Heart left ventricle (tissue), 16 donors: ENCODE data around the gene ARHGAP10. TPM values are rescaled to one million over a fixed set of nuclear protein-coding genes. Genes with fewer than 3 reads are reported as not detected.
A peak's percentile ranks its signal among the peaks of the same experiment; 100 is the strongest.

ENCODE experiments used
- ATAC-seq, 4 donors: fragments of 200-7000 bp; cut with Tn5 transposase; one replicate each; pipeline ENCODE4 v1.9.1; 2020 to 2022; ENCODE audit warnings: moderate library complexity in 4 of 4, mild to moderate bottlenecking in 3 of 4, moderate number of reproducible peaks in 1 of 4
- DNase-seq, 5 donors: peaks; one replicate each; pipeline ENCODE4 v3.0.0-alpha.2; 2020
- H3K27ac ChIP-seq, 12 donors: fragments of 200-600 bp; sonication (generic) in 4 of 12; one replicate each; pipeline versions ENCODE4 v1.5.0 to v1.8.0; 2016 to 2022; ENCODE audit warnings: mild to moderate bottlenecking in 2 of 12
- H3K27me3 ChIP-seq, 9 donors: fragments of 200-600 bp; sonication (generic) in 2 of 9; one replicate each; pipeline versions ENCODE4 v1.5.1 to v1.8.0; 2016 to 2022; ENCODE audit warnings: mild to moderate bottlenecking in 3 of 9
- H3K36me3 ChIP-seq, 9 donors: fragments of 200-600 bp; sonication (generic) in 2 of 9; one replicate each; pipeline versions ENCODE4 v1.5.0 to v1.8.0; 2018 to 2022; ENCODE audit warnings: mild to moderate bottlenecking in 2 of 9
- H3K4me1 ChIP-seq, 12 donors: fragments of 200-600 bp; sonication (generic) in 4 of 12; one replicate each; pipeline versions ENCODE4 v1.5.0 to v1.8.0; 2016 to 2022; ENCODE audit warnings: mild to moderate bottlenecking in 3 of 12
- H3K4me3 ChIP-seq, 12 donors: fragments of 200-600 bp; sonication (generic) in 4 of 12; one replicate each; pipeline versions ENCODE4 v1.5.0 to v1.8.0; 2017 to 2022; ENCODE audit warnings: mild to moderate bottlenecking in 9 of 12, moderate library complexity in 4 of 12
- H3K9me3 ChIP-seq, 12 donors: fragments of 200-600 bp; sonication (generic) in 4 of 12; one replicate each; pipeline versions ENCODE4 v1.5.0 to v1.8.0; 2016 to 2022; ENCODE audit warnings: mild to moderate bottlenecking in 1 of 12
- CTCF ChIP-seq, 12 donors: fragments of 200-600 bp; sonication (generic) in 4 of 12; IDR thresholded peaks; one replicate each; pipeline versions ENCODE4 v1.5.0 to v1.8.0; 2018 to 2022; ENCODE audit warnings: antibody characterized with exemption in 12 of 12, mild to moderate bottlenecking in 5 of 12
- POLR2A ChIP-seq, 2 donors: fragments of 450-650 bp; IDR thresholded peaks; one replicate each; pipeline ENCODE4 v1.6.1; 2017; ENCODE audit warnings: antibody characterized with exemption in 2 of 2, mild to moderate bottlenecking in 2 of 2, moderate library complexity in 2 of 2
- WGBS, 4 donors: extraction: QIAGEN DNeasy Blood & Tissue Kit in 2 of 4; methylation state at CpG; one replicate each; pipeline versions ENCODE4 v1.1.5 to v1.1.7; 2013 to 2018; 5-methylcytosine and 5-hydroxymethylcytosine counted together
- intact Hi-C, 10 donors: fragments of 100-400 bp; cut with DNase I; formaldehyde crosslinking; loops; one replicate each; pipeline versions ENCODE4 v1.11.1 to v1.14.2; 2022
- polyA plus RNA-seq, 2 donors: library from polyadenylated mRNA; stranded (reverse); fragments of 200-250 nt; gene quantifications; one replicate each; pipeline ENCODE4 v1.2.3, GENCODE V29; 2013
- total RNA-seq, 9 donors: library from RNA; depleted of rRNA in 2 of 9; stranded (reverse); fragments of >200 nt in 2 of 9; fragmentation: NEBNext Ultra II Directional in 3 of 9; extraction: Animal tissue kit (Norgen Biotek cat#: 25700) in 3 of 9; gene quantifications; one replicate each; pipeline versions ENCODE4 v1.1.0 to v1.2.4, GENCODE V29; 2016 to 2023
- donor health status: ischemic (EF 13 %, LVEDD 7.1; RV severe dilation, severe dysfunction).
- donor health status: healthy with polysubstance abuse.
- donor health status: DM: no; HTN: yes; CAD: no.
- donor health status: DM: no; HTN: no; CAD: no.
- donor health status: ischemic (EF 25% LVEDD 6.9; RV normal size, moderate dysfunction).
- donor health status: ischemic (EF 25% LVEDD 5.7; RV mildly dilated, moderate dysfunction).
- donor health status: healthy.
- donor health status: DM: yes; HTN: yes; CAD: no.
- donor health status: ischemic (EF 35%, LVEDD 5.7; RV mildly dilated, moderate dysfunction).
- donor health status: nonischemic (EF 11% LVEDD 7.7; RV severe dilation, severe dysfunction).
- donor health status: DM: yes; HTN: yes; CAD: no.
- donor health status: PGD.
- donor health status: ischemic (EF 29% LVEDD 5.4; RV normal size, mild dysfunction).
- donor health status: nonischemic (EF 23%, LVEDD 6.1; RV moderate dilation, normal function).

Gene ARHGAP10
- total and polyA plus RNA-seq, 11 donors: 30.6 to 73.7 (median 51.7) TPM

GRCh38 chr4:148052448-148052847 lies 320.6 kb downstream of the ARHGAP10 start:
- ATAC-seq (peak in 3 of 4 donors; percentile 9 to 24 (median 10)), DNase-seq (no peak)
- TF ChIP-seq POLR2A (IDR thresholded peaks at IDR 0.05): no peak
- TF ChIP-seq CTCF (IDR thresholded peaks at IDR 0.05): peak in 1 of 12 donors; percentile 6
- H3K36me3 ChIP-seq: peaks cover 0 to 14% (median 3%) of the 10 kb centered on the region in 9 donors
- peaks cover 0 to 3% (median 0%) of the 10 kb centered on the region in 12 donors for H3K9me3 ChIP-seq
- no peaks in the 10 kb centered on the region for H3K27me3 ChIP-seq
- intact Hi-C loops: loop anchor here in 4 of 10 donors (10.0 kb wide), 2 partner anchors 222 to 392 kb away; partner anchors contain the start of gene NR3C2 (in 4 of the 4)
- H3K4me1 ChIP-seq: peaks cover 3 to 78% (median 46%) of the 10 kb centered on the region in 12 donors
- H3K27ac ChIP-seq: peak overlapping the region; percentile 35 to 93 (median 77)
- H3K4me3 ChIP-seq: no peak overlapping the region

- Histone ChIP-seq H3K4me3 (no peak overlapping the region), H3K36me3 (peaks cover 0 to 4% (median 0%) of the 10 kb centered on the region in 9 donors), H3K9me3 (no peaks in the 10 kb centered on the region), H3K27ac (peak overlapping the region; percentile 35 to 93 (median 77)), H3K27me3 (no peaks in the 10 kb centered on the region), H3K4me1 (peaks cover 3 to 84% (median 54%) of the 10 kb centered on the region in 12 donors)
- intact Hi-C loops: loop anchor here in 4 of 10 donors (10.0 kb wide), 2 partner anchors 221 to 391 kb away; partner anchors contain the start of gene NR3C2 (in 4 of the 4)
- DNase-seq (peak in 2 of 5 donors; percentile 51 to 62), ATAC-seq (peak; percentile 70 to 81 (median 74))
- TF ChIP-seq POLR2A (IDR thresholded peaks at IDR 0.05): no peak
- no peak for TF ChIP-seq CTCF (IDR thresholded peaks at IDR 0.05)
- 53 to 69% (median 57%) methylated on average over 11 of the region's 11 CpGs for WGBS, 4 donors
Observed at GRCh38 chr4:148053298-148054003, 321.6 kb downstream of the ARHGAP10 start.

DNA sequence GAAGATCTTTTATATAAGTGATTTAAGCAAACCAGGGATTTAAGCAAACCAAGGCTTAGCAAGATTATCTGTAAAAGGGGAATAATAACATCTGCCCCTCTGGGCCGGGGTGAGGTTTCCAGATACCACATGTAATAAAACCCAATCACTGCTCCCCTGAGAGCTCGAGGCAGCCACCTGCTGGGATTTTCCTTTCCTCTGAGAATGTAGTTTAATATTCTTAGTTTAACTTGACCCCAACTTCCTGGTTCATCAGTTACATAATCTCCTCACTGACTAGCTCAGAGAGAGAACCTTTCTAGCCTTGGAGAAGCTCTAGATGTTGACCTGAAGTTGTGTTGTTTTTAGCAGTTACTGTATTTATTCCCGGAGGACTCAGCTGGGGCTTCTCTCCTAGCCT lies 322.4 kb downstream of the ARHGAP10 start:
- H3K4me1 ChIP-seq: peaks cover 3 to 84% (median 56%) of the 10 kb centered on the region in 12 donors
- DNase-seq: no peak
- no peaks in the 10 kb centered on the region for H3K36me3 ChIP-seq
- intact Hi-C loops: loop anchor here in 4 of 10 donors (10.0 kb wide), 2 partner anchors 221 to 391 kb away; partner anchors contain the start of gene NR3C2 (in 4 of the 4)
- H3K9me3 ChIP-seq: no peaks in the 10 kb centered on the region
- peak overlapping the region; percentile 10 to 93 (median 77) for H3K27ac ChIP-seq
- no peak overlapping the region for H3K4me3 ChIP-seq
- TF ChIP-seq POLR2A (IDR thresholded peaks at IDR 0.05) (no peak), CTCF (IDR thresholded peaks at IDR 0.05) (peak in 1 of 12 donors; percentile 31)
- no peaks in the 10 kb centered on the region for H3K27me3 ChIP-seq
- WGBS, 4 donors: 30 to 52% (median 46%) methylated on average over 3 of the region's 3 CpGs
- ATAC-seq: no peak

GRCh38 chr4:148055844-148056243 lies 324.0 kb downstream of the ARHGAP10 start:
- TF ChIP-seq POLR2A (IDR thresholded peaks at IDR 0.05): no peak
- TF ChIP-seq CTCF (IDR thresholded peaks at IDR 0.05): no peak
- H3K9me3 ChIP-seq: no peaks in the 10 kb centered on the region
- DNase-seq (no peak), ATAC-seq (no peak)
- peak overlapping the region in 6 of 12 donors; percentile 4 to 84 (median 72) for H3K27ac ChIP-seq
- H3K27me3 ChIP-seq: no peaks in the 10 kb centered on the region
- H3K4me3 ChIP-seq: no peak overlapping the region
- peaks cover 3 to 93% (median 65%) of the 10 kb centered on the region in 12 donors for H3K4me1 ChIP-seq
- WGBS, 4 donors: 81 to 91% (median 88%) methylated on average over 6 of the region's 6 CpGs
- no peaks in the 10 kb centered on the region for H3K36me3 ChIP-seq
- intact Hi-C loops: loop anchor here in 4 of 10 donors (10.0 kb wide), 2 partner anchors 219 to 389 kb away; partner anchors contain the start of gene NR3C2 (in 4 of the 4)
